OCI-LY3 (cell line): ENCODE data around the gene GRK1.

ENCODE experiments used
- H2AFZ ChIP-seq: fragments of 200-600, 300-600 bp; shearing (Covaris generic); 2 replicates; pipeline ENCODE4 v1.6.0; 2014; ENCODE audit warnings: antibody characterized with exemption, low read depth, low read length
- H3K27ac ChIP-seq: fragments of 200-600, 300-600 bp; sonication (generic); 2 replicates; pipeline ENCODE4 v1.5.1; 2014; ENCODE audit warnings: mild to moderate bottlenecking, low read length, moderate library complexity, mixed read lengths
- H3K27me3 ChIP-seq: fragments of 200-600, 300-600 bp; sonication (generic); 2 replicates; pipeline ENCODE4 v1.6.1; 2014; ENCODE audit warnings: low read depth, low read length, mixed read lengths
- H3K36me3 ChIP-seq: fragments of 200-600, 300-600 bp; sonication (generic); replicated peaks from 2 replicates; pipeline ENCODE3; 2014; ENCODE audit warnings: low read depth, low read length, mixed read lengths
- H3K4me1 ChIP-seq: fragments of 300-600, 200-600 bp; sonication (generic); 2 replicates; pipeline ENCODE4 v1.6.1; 2014; ENCODE audit warnings: low read length, mixed read lengths
- H3K4me2 ChIP-seq: fragments of 200-600, 300-600 bp; sonication (generic); 2 replicates; pipeline ENCODE4 v1.6.1; 2014; ENCODE audit warnings: low read length, mixed read lengths
- H3K4me3 ChIP-seq: fragments of 300-600, 200-600 bp; sonication (generic); 2 replicates; pipeline ENCODE4 v1.5.1; 2014; ENCODE audit warnings: antibody characterized with exemption, mild to moderate bottlenecking, low read length, moderate library complexity
- H3K79me2 ChIP-seq: fragments of 300-600, 200-600 bp; shearing (Covaris generic); 2 replicates; pipeline ENCODE4 v1.6.1; 2014; ENCODE audit warnings: mild to moderate bottlenecking, low read length, mixed read lengths
- H3K9ac ChIP-seq: fragments of 300-600, 200-600 bp; shearing (Covaris generic); 2 replicates; pipeline ENCODE4 v1.6.0; 2014; ENCODE audit warnings: mild to moderate bottlenecking, low read length, moderate library complexity
- H3K9me3 ChIP-seq: fragments of 200-600, 300-600 bp; shearing (Covaris generic); 2 replicates; pipeline ENCODE4 v1.6.1; 2014; ENCODE audit warnings: low read length, mixed read lengths; ENCODE audit not compliant: insufficient read depth
- H4K20me1 ChIP-seq: fragments of 200-600, 300-600 bp; sonication (generic); 2 replicates; pipeline ENCODE4 v1.6.1; 2016; ENCODE audit warnings: low read length, mixed read lengths; ENCODE audit not compliant: insufficient read depth
- CTCF ChIP-seq: fragments of 200-600, 300-600 bp; sonication (generic); IDR thresholded peaks from 2 replicates; pipeline ENCODE4 v1.5.1; 2014; ENCODE audit warnings: antibody characterized with exemption, low read length, low read depth
- EZH2phosphoT487 ChIP-seq: fragments of 200-600 bp; shearing (Covaris generic); IDR thresholded peaks from 2 replicates; pipeline ENCODE4 v1.6.1; 2018; ENCODE audit warnings: antibody characterized with exemption, mixed run types, low read depth

Gene GRK1

GRCh38 chr13:113642563-113642962, 24.5 kb upstream of the GRK1 start:
- Histone ChIP-seq H3K79me2 (0 out of 2 replicates have a peak, but pooled peaks cover 4% of the 10 kb centered on the region), H3K4me1 (no peaks in the 10 kb centered on the region), H3K9me3 (no peaks in the 10 kb centered on the region), H3K27ac (no peak overlapping the region), H3K36me3 (peaks cover 42% of the 10 kb centered on the region), H4K20me1 (no peaks in the 10 kb centered on the region), H3K9ac (no peak overlapping the region), H3K27me3 (no peaks in the 10 kb centered on the region), H2AFZ (no peak overlapping the region), H3K4me3 (no peak overlapping the region), H3K4me2 (no peak overlapping the region)
- TF ChIP-seq EZH2phosphoT487 (no peak), CTCF (no peak)

GRCh38 chr13:113643593-113643992, 23.4 kb upstream of the GRK1 start:
- no peak for TF ChIP-seq CTCF
- TF ChIP-seq EZH2phosphoT487: no peak
- no peak overlapping the region for H3K9ac ChIP-seq
- peaks cover 38% of the 10 kb centered on the region for H3K36me3 ChIP-seq
- no peaks in the 10 kb centered on the region for H3K9me3 ChIP-seq
- no peak overlapping the region for H3K4me2 ChIP-seq
- 0 out of 2 replicates have a peak, but pooled peaks cover 4% of the 10 kb centered on the region for H3K79me2 ChIP-seq
- H4K20me1 ChIP-seq: no peaks in the 10 kb centered on the region
- no peak overlapping the region for H2AFZ ChIP-seq
- no peaks in the 10 kb centered on the region for H3K27me3 ChIP-seq
- no peak overlapping the region for H3K4me3 ChIP-seq
- no peak overlapping the region for H3K27ac ChIP-seq
- no peaks in the 10 kb centered on the region for H3K4me1 ChIP-seq

- Histone ChIP-seq H3K79me2 (no peaks in the 10 kb centered on the region), H3K4me1 (no peaks in the 10 kb centered on the region), H3K4me2 (no peak overlapping the region), H3K27me3 (no peaks in the 10 kb centered on the region), H3K9ac (no peak overlapping the region), H3K9me3 (no peaks in the 10 kb centered on the region), H3K4me3 (no peak overlapping the region), H2AFZ (no peak overlapping the region), H3K36me3 (peaks cover 35% of the 10 kb centered on the region), H4K20me1 (no peaks in the 10 kb centered on the region), H3K27ac (no peak overlapping the region)
- TF ChIP-seq EZH2phosphoT487 (no peak), CTCF (no peak)
These were observed 22.2 kb upstream of the GRK1 start for GRCh38 chr13:113644800-113645199.

- no peaks in the 10 kb centered on the region for H4K20me1 ChIP-seq
- H3K36me3 ChIP-seq: peaks cover 32% of the 10 kb centered on the region
- H3K4me2 ChIP-seq: no peak overlapping the region
- no peak overlapping the region for H2AFZ ChIP-seq
- no peak overlapping the region for H3K4me3 ChIP-seq
- H3K27ac ChIP-seq: no peak overlapping the region
- H3K9me3 ChIP-seq: no peaks in the 10 kb centered on the region
- no peaks in the 10 kb centered on the region for H3K27me3 ChIP-seq
- H3K9ac ChIP-seq: no peak overlapping the region
- no peaks in the 10 kb centered on the region for H3K4me1 ChIP-seq
- H3K79me2 ChIP-seq: no peaks in the 10 kb centered on the region
- no peak for TF ChIP-seq CTCF
- TF ChIP-seq EZH2phosphoT487: no peak
These were observed 21.7 kb upstream of the GRK1 start for GRCh38 chr13:113645329-113645728.
